Measurements from ENCODE around the gene SPDYA. TPM values are rescaled to one million over a fixed set of nuclear protein-coding genes. Genes with fewer than 3 reads are reported as not detected.

SPDYA gene
- total and polyA plus RNA-seq, 11 donors: 0.06 to 0.50 (median 0.28) TPM; not detected in 5

- no peaks in the 10 kb centered on the region for H3K27me3 ChIP-seq
- no peaks in the 10 kb centered on the region for H3K9me3 ChIP-seq
- H3K36me3 ChIP-seq: no peaks in the 10 kb centered on the region
- H3K4me1 ChIP-seq: no peaks in the 10 kb centered on the region
- 88 to 98% (median 95%) methylated on average over 2 of the region's 2 CpGs for WGBS, 4 donors
- no peak overlapping the region for H3K27ac ChIP-seq
- no peak for ATAC-seq
- no peak overlapping the region for H3K4me3 ChIP-seq
- no peak for DNase-seq
- intact Hi-C loops (cut with DNase I): no loop called here
- TF ChIP-seq CTCF (IDR thresholded peaks at IDR 0.05): no peak
- no peak for TF ChIP-seq POLR2A (IDR thresholded peaks at IDR 0.05)
These were observed 23.3 kb downstream of the SPDYA start for GRCh38 chr2:28833740-28834470.

DNA sequence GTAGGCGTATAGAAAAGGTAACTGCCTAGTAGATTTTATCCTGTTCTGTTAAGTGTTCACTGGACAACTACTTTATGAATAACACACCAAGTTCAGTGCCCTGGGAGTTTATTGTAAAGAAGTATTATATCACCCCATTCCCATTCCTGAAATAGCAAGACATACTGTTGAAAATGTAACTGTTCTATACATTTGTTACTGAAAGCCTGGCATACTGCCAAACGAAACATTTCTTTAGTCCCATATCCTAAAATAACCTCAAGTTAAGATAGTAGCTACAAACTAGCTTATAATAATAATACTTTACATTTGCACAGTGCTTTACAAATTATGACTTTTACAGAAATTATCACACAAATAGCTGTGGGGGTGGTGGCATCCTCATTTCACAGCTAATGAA, 25.1 kb downstream of the SPDYA start:
- Histone ChIP-seq H3K36me3 (no peaks in the 10 kb centered on the region), H3K27ac (no peak overlapping the region), H3K4me1 (no peaks in the 10 kb centered on the region), H3K4me3 (no peak overlapping the region), H3K27me3 (no peaks in the 10 kb centered on the region), H3K9me3 (no peaks in the 10 kb centered on the region)
- ATAC-seq (no peak), DNase-seq (no peak)
- no peak for TF ChIP-seq POLR2A (IDR thresholded peaks at IDR 0.05)
- TF ChIP-seq CTCF (IDR thresholded peaks at IDR 0.05): no peak
- intact Hi-C loops (cut with DNase I): no loop called here
- WGBS, 4 donors: 28 to 37% (median 33%) methylated on average over 2 of the region's 2 CpGs

DNA sequence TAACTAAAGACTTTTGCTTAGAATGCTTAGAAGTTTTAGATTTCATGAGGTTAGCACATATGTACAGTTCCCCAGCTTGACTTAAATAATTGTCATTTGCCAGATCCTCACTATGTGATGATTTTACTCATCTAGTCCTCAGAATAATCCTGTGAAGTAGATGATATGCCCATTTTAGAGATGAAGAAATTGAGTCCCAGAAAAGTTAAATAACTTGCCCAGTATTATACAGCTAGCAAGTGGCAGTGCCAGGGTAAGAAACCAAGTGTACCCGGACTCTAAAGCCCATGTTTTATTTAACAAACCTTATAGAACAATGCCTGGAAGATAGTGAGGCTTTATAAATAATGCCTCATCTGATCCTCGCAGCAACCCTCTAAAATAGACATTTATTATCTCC, 28.3 kb downstream of the SPDYA start:
- H3K4me3 ChIP-seq: no peak overlapping the region
- H3K4me1 ChIP-seq: no peaks in the 10 kb centered on the region
- no peak overlapping the region for H3K27ac ChIP-seq
- no peak for DNase-seq
- intact Hi-C loops (cut with DNase I): no loop called here
- TF ChIP-seq POLR2A (IDR thresholded peaks at IDR 0.05) (no peak), CTCF (IDR thresholded peaks at IDR 0.05) (no peak)
- WGBS, 4 donors: 93 to 97% (median 94%) methylated on average over 2 of the region's 2 CpGs
- H3K27me3 ChIP-seq: no peaks in the 10 kb centered on the region
- no peaks in the 10 kb centered on the region for H3K9me3 ChIP-seq
- H3K36me3 ChIP-seq: peaks cover 0 to 3% (median 0%) of the 10 kb centered on the region in 9 donors
- ATAC-seq: no peak

- H3K27me3 ChIP-seq: no peaks in the 10 kb centered on the region
- intact Hi-C loops (cut with DNase I): no loop called here
- WGBS, 4 donors: 61 to 65% (median 63%) methylated on average over 3 of the region's 3 CpGs
- ATAC-seq: no peak
- peaks cover 0 to 11% (median 0%) of the 10 kb centered on the region in 9 donors for H3K36me3 ChIP-seq
- H3K4me1 ChIP-seq: no peaks in the 10 kb centered on the region
- H3K4me3 ChIP-seq: no peak overlapping the region
- H3K9me3 ChIP-seq: no peaks in the 10 kb centered on the region
- TF ChIP-seq POLR2A (IDR thresholded peaks at IDR 0.05): no peak
- no peak for TF ChIP-seq CTCF (IDR thresholded peaks at IDR 0.05)
- H3K27ac ChIP-seq: no peak overlapping the region
- DNase-seq: no peak
These were observed 31.4 kb downstream of the SPDYA start for GRCh38 chr2:28842042-28842441.
